TTC549 (cell line): ENCODE data around the gene INSR.

Experiments
- FAIRE-seq: peaks from 2 replicates; lab custom pipeline; 2012; peaks lifted over from hg19 to GRCh38; lab: Jason Lieb, UNC

The INSR gene

GRCh38 chr19:7140137-7140536 lies 154.1 kb downstream of the INSR start:
- no peak for FAIRE-seq

- FAIRE-seq: no peak
These were observed 155.1 kb downstream of the INSR start for GRCh38 chr19:7139095-7139494.

GRCh38 chr19:7138402-7138801 lies 155.8 kb downstream of the INSR start:
- no peak for FAIRE-seq

GRCh38 chr19:7137120-7137519 lies 157.1 kb downstream of the INSR start:
- FAIRE-seq: no peak

GRCh38 chr19:7132054-7132453 lies 162.2 kb downstream of the INSR start:
- no peak for FAIRE-seq

- no peak for FAIRE-seq
These were observed 164.2 kb downstream of the INSR start for GRCh38 chr19:7130043-7130442.

DNA sequence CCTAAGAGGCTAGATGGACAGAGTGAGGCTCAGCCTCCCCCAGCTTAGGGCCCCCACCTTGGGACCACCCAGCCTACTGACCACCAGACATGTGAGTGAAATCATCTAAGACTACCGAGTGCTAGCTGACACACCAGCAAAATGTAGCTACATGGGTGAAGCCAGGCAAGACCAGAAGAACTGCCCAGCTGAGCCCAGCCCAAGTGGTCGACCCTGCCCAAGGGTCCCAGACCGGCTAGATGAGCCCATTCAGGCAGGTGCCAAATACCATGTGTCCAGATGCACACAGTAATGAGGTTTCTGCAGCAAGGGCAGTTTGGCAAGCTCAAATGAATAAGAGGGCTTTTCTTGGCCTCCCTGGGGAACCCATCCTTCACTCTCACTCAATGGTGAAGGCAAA lies 168.1 kb downstream of the INSR start:
- no peak for FAIRE-seq

GRCh38 chr19:7125221-7125620 lies 169.0 kb downstream of the INSR start:
- FAIRE-seq: no peak

- FAIRE-seq: no peak
These were observed 169.4 kb downstream of the INSR start for GRCh38 chr19:7124782-7125181.

DNA sequence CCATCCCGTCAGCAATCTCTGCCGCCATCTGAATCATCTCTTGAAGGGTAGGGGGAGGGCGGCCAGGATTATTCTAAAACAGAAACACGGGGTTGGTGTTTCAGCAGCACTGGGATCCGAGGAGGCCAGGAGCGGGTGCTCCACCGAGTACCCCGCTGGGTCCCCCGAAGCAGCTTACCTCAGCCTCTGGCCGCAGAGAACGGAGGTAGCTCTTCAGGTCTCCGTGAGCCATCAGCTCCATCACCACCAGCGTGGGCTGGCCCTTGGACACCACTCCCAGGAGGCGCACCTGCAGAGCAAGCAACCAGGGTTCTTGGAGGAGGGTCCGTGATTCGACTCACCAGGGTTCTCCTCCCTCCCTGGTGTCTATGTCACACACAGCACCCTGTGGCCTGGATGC lies 171.5 kb downstream of the INSR start:
- no peak for FAIRE-seq

- no peak for FAIRE-seq
These were observed 173.7 kb downstream of the INSR start for GRCh38 chr19:7120499-7120898.

GRCh38 chr19:7119582-7119981 lies 174.6 kb downstream of the INSR start:
- FAIRE-seq: no peak

DNA sequence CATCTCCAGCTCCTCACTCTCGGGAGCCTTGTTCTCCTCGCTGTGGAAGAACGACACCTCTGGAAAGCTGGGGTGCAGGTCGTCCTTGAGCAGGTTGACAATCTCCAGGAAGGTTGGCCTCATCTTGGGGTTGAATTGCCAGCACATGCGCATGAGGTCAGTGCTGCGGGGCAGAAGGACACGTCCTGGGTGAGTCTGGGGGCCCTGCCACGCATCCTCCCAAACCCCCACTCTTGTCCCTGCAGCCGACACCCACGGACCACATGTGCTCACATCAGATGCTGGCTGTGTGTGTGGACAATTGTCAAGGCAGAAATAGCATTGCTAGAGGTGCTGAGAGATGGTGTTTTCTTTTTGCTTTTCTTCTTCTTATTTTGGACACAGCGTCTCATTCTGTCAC lies 177.0 kb downstream of the INSR start:
- FAIRE-seq: no peak

DNA sequence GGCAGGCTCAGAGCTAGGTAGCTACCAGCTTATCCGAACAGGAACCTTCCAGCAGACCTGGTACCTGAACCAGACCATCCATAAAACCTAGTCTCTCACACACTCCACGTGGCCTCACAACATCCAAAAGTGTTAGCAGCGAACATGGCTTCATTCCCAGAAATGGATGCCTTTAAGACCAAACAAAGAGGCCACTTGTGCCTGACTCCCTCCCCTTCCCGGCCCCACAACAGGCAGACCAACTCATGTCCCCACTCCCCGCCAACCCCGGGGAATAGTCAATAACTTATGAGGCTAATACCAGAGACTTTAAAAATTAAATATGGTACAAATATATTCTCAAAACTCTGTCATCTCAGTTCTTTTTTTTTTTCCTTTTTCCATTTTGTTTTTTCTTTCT lies 178.5 kb downstream of the INSR start:
- FAIRE-seq: no peak

DNA sequence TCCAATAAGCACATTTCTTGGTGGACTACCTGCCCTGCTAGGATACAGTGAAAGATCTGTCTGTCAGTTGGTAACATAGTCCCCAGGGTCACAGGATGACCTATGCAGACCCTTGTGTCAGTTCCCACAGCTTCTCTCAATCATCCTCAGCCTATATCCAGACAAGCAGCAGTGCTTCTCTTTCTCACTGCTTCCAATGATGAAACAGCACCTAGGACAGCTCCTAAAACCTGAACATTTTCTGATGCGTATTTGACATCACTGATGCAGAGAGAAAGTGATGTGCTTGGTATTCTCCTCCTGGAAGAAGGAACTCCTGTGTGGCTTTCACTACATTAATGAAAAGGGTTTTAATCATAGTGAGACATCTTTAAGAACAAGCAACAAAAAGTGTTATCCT lies 181.0 kb downstream of the INSR start:
- no peak for FAIRE-seq

DNA sequence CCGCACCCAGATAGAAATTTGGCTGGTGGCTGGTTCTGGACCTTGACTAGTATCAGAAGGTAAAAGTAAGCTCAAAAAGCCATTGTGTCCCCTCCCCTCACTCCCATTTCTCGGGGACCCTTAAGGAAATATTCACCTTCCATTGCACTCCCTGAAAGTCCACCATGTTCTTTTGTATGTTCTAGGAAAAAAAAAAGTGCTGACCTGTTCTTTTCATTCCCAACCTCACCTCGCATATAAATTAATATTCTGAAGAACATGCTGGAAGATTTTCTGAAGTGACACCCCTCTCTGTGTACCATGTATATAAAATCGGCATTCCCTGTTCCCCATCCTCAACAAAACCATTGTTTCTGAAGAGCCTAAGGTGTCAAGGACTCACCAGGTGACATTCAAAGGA lies 181.5 kb downstream of the INSR start:
- no peak for FAIRE-seq

DNA sequence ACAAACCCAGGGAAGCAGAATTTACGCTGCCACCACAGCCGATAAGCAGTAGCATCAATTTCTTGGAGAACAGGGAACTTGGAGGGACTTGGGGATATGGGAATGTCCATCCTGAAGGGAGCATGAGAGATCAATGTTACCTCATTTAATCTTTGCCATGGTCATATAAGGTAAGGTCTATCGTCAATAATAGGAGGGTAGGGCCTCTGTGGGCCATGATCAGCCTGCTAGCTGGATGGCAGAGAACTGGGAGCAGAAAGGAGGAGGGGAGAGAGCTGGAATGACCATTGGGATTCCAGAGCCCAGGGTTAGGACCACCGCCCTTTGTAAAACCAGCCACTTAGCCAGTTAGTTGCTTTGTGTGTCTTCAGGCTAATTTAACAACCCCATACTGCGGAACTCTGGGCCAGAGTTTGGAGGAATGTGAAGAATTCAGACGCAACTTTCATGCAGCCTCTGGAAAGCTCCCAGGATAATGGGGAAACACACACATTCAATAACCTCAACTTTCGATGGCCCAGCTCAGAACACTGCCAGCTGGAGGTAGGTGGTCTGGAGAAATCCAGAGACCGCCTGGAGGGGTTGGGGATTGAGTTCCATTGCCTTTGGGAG lies 184.4 kb downstream of the INSR start:
- no peak for FAIRE-seq

DNA sequence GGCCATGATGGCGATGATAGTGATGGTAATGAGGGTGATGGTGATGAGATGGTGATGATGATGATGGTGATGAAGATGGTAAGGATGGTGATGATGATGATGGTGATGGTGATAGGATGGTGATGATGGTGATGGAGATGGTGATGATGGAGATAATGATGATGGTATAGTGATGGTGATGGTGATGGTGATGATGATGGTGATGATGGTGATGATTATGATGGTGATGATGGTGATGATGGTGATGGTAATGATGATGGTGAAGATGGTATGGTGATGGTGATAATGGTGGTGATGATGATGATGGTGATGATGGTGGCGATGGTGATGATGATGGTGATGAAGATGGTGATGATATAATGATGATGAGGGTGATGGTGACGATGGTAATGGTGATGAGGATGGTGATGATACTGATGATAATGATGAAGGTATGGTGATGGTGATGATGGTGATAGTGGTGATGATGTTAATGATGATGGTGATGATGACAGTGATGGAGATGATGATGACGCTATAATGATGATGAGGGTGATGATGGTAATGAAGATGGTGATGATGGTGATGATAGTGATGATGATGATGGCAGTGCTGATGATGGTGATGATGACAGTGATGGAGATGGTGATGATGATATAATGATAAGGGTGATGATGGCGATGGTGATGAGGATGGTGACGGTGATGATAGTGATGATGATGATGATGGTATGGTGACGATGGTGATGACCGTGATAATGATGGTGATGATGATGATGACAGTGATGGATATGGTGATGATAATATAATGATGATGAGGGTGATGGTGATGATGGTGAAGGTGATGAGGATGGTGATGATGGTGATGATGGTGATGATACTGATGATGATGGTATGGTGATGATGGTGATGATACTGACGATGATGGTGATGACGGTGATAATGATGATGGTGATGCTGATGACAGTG lies 187.2 kb downstream of the INSR start:
- FAIRE-seq: no peak

DNA sequence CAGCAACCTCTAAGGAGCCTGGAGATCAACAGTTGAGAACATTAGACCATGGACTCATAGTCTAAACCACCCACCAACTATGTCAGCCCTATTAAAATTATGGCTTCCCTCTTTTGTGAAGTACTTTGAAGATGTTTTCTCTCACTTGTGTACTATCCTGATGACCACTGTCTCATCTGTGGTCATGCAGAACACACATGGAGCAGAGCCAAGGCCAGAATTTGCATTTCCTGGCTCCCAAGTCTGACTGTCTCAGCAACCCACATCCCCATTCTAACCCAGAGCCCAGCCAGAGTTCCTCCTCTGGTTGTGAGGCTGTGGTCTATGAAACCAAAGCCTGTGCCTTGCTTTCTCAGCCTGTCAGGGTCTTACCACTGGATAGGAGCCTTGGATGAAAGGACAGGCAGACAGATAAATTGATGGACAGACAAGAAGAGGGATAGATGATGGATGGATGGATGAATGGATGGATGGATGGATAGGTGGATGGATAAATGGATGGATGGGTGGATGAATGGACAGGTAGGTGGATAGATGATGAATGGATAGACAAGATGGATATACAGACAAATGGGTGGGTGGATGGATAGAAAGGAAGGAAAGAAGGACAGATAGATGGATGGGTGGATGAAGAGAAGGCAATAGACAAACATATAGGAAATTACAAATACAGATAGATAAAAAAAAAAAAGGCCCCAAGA lies 189.3 kb downstream of the INSR start:
- FAIRE-seq: no peak

DNA sequence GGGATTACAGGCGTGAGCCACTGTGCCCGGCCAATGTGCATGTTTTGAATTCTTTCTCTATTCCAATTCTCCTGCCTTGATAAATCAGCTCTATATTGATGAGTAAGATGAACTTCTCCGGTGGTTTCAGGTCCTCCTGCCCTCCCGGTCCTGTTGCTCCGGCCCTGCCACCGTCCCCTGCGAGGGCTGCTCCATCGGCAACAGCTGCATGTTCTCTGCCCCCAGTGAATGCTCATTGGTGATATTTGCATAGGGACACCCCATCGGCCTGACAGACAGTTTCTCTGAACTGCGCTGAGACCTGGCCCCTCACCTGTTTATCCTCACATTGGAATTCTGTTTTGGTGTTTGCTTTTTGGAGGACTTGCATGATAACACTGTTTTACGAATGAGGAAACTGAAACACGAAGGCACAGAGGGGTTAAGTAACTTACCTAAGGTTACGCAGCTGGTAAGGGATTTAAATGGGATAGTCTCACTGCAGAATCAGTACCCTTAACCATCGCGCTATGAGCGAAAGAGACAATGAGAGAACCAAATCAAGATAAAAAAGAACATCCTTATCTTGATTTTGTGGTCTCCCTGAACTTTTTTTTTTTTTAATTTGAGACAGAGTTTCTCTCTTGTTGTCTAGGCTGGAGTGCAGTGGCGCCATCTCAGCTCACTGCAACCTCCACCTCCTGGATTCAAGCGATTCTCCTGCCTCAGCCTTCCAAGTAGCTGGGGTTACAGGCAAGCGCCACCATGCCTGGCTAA lies 192.5 kb downstream of the INSR start:
- FAIRE-seq: no peak

DNA sequence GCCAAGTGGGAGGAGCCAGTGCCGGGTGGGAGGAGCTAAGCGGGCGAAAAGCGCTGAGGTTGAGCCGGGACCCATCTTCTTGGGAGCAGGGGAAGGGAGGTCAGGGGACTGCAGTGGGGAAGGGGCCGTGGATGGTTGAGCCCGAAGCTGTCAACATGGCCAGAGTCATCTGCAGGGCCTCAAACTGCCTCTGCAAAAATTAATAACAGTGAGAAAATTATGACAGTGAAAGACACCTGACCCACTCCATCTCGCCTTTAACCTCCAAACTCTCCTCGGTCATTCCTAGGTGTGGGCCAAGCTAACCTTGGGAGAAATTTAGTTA lies 194.7 kb downstream of the INSR start:
- no peak for FAIRE-seq

- peak; percentile 40 for FAIRE-seq
These were observed 195.3 kb downstream of the INSR start for GRCh38 chr19:7098701-7099596.
